Effector memory CD4-positive, alpha-beta T cell (primary cell): Measurements from ENCODE around the gene MIER2.
"Not testable (repeated sequence)": the region's sequence is repeated elsewhere in the genome, so short reads cannot be mapped to it uniquely, and the experiment has no call there.

Experiments
- DNase-seq, 3 donors: peaks; one replicate each; pipeline ENCODE4 v3.0.0-alpha.2; 2020
- H3K27ac ChIP-seq: 2 replicates; pipeline ENCODE4 v1.7.0; 2013; ENCODE audit warnings: mild to moderate bottlenecking, low read length, moderate library complexity; ENCODE audit not compliant: insufficient read depth, poor library complexity, severe bottlenecking
- H3K27me3 ChIP-seq: replicated peaks from 2 replicates; pipeline ENCODE4 v1.7.0; 2013; ENCODE audit warnings: mild to moderate bottlenecking, low read length; ENCODE audit not compliant: insufficient read depth, control insufficient read depth, poor library complexity, severe bottlenecking
- H3K36me3 ChIP-seq: 2 replicates; pipeline ENCODE4 v1.7.0; 2013; ENCODE audit warnings: mild to moderate bottlenecking, low read length, moderate library complexity; ENCODE audit not compliant: control insufficient read depth, insufficient read depth
- H3K4me1 ChIP-seq: 2 replicates; pipeline ENCODE4 v1.7.0; 2013; ENCODE audit warnings: low read length, mild to moderate bottlenecking; ENCODE audit not compliant: control insufficient read depth, insufficient read depth, poor library complexity, severe bottlenecking
- H3K4me3 ChIP-seq: 2 replicates; pipeline ENCODE4 v1.7.0; 2013; ENCODE audit warnings: low read length, low read depth, mild to moderate bottlenecking; ENCODE audit not compliant: insufficient read depth, poor library complexity, severe bottlenecking
- H3K9me3 ChIP-seq: 2 replicates; pipeline ENCODE4 v1.7.0; 2013; ENCODE audit warnings: mild to moderate bottlenecking, low read length, moderate library complexity; ENCODE audit not compliant: control insufficient read depth

The MIER2 gene

DNA sequence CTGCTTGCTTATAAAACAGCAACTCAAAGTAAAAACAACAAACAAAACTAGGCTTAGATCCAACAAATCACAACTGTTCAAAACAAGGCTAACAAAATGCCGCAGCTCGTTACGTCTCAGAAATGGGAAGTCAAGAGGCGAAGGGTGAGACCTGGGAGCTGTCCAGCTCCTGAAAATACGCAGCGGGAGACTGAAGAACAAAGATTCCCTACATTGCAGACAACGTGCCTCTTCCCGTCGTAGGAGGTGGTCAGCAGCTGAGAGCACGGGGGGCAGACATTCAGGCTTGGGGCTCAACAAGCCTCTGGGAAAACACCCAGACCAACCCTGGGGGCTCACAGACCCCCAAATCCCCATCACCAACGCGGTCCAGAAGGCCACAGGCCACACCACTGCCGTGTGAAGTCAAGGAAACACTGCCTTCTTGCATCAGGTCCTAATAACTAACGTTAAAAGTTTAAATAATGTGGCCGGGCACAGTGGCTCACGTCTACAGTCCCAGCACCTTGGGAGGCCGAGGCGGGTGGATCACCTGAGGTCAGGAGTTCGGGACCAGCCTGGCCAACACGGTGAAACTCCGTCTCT lies 66.9 kb downstream of the MIER2 start:
- Histone ChIP-seq H3K4me3 (no peak overlapping the region), H3K27me3 (peaks cover 4% of the 10 kb centered on the region), H3K9me3 (no peaks in the 10 kb centered on the region), H3K36me3 (no peaks in the 10 kb centered on the region), H3K27ac (no peak overlapping the region), H3K4me1 (no peaks in the 10 kb centered on the region)
- DNase-seq, result no peak

- DNase-seq, result no peak
- Histone ChIP-seq H3K27me3 (peaks cover 4% of the 10 kb centered on the region), H3K27ac (no peak overlapping the region), H3K4me1 (no peaks in the 10 kb centered on the region), H3K4me3 (no peak overlapping the region), H3K36me3 (no peaks in the 10 kb centered on the region), H3K9me3 (no peaks in the 10 kb centered on the region)
Observed at GRCh38 chr19:277131-277530, 67.5 kb downstream of the MIER2 start.

DNA sequence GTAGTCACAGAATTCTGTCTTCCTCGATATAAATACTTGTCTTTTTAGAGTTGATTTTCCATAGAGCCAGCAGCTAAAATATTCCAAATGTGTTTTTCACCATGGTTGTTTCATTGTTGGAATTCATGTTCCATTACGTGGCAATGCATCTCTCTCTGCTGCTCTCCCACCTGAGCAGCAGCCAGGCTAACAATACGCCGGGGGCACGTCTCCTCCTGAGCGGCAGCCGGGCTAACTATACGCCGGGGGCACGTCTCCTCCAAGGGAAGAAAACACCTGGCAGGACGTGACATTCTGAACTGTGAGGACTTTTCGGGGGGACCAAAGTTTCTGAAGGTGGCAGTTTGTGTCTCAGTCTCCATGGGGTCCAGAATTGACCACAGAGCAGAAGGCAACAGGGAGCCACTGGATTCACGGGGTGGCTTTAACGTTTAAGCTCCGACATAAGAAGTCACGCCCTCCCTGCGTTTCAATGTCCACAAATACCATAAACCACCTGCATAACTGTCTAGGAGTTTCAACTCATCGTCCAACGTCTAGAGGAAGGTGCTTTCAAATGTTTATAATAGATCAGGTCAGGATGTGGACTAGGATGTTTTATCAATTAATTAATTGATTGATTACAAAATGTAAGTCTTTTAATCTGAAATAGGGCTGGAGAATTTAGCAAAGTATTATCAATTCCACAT lies 68.5 kb downstream of the MIER2 start:
- Histone ChIP-seq H3K27me3 (no peaks in the 10 kb centered on the region), H3K36me3 (no peaks in the 10 kb centered on the region), H3K9me3 (no peaks in the 10 kb centered on the region), H3K4me1 (no peaks in the 10 kb centered on the region), H3K27ac (no peak overlapping the region), H3K4me3 (no peak overlapping the region)
- DNase-seq, result no peak

DNA sequence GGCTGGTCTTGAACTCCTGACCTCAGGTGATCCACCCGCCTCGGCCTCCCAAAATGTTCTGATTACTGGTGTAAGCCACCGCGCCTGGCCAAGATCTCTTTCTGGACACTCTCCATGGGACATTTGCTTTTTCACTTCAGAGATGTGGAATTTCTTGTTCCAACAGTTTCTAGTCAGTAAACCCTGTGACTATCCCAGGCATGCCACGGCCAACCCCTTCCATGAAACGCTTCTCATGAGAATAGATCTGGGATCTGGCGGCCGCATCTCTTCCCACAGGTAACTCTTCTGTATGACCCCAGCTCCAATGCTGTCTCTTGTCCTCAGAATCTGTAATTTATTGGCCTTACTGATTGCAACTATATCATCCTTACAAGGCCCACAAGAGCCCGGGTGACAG lies 69.6 kb downstream of the MIER2 start:
- Histone ChIP-seq H3K4me1 (no peaks in the 10 kb centered on the region), H3K27me3 (no peaks in the 10 kb centered on the region), H3K4me3 (no peak overlapping the region), H3K36me3 (no peaks in the 10 kb centered on the region), H3K9me3 (no peaks in the 10 kb centered on the region), H3K27ac (no peak overlapping the region)
- DNase-seq, result no peak

- Histone ChIP-seq H3K27me3 (no peaks in the 10 kb centered on the region), H3K9me3 (no peaks in the 10 kb centered on the region), H3K36me3 (no peaks in the 10 kb centered on the region), H3K4me1 (no peaks in the 10 kb centered on the region), H3K27ac (no peak overlapping the region), H3K4me3 (no peak overlapping the region)
- no peak for DNase-seq
Observed at GRCh38 chr19:273393-273792, 71.2 kb downstream of the MIER2 start.

DNA sequence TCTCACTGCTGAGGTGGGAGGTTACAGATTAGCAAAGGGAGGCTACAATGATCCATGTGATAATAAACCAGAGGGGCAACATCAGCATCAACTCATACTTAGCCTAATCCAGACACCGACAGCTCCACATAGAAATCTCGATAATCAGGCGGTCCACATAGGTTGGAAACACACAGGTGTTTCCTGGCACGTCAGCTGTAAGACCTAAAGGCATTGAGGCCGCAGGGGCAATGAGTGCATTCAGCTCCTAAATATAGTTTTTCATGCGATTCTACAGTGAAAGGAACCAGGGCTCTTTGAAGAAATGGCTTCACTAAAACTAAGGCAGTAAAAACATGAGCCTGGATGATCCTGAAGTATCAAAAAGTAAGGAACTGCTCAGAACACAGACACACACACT lies 72.7 kb downstream of the MIER2 start:
- Histone ChIP-seq H3K27me3 (peaks cover 3% of the 10 kb centered on the region), H3K9me3 (no peaks in the 10 kb centered on the region), H3K36me3 (no peaks in the 10 kb centered on the region), H3K27ac (no peak overlapping the region), H3K4me3 (no peak overlapping the region), H3K4me1 (no peaks in the 10 kb centered on the region)
- no peak for DNase-seq

- H3K4me3 ChIP-seq, H3K27ac ChIP-seq, DNase-seq, H3K4me1 ChIP-seq, H3K9me3 ChIP-seq, H3K27me3 ChIP-seq, H3K36me3 ChIP-seq: not testable (repeated sequence)
Observed at GRCh38 chr19:270766-271318, 73.8 kb downstream of the MIER2 start.

DNA sequence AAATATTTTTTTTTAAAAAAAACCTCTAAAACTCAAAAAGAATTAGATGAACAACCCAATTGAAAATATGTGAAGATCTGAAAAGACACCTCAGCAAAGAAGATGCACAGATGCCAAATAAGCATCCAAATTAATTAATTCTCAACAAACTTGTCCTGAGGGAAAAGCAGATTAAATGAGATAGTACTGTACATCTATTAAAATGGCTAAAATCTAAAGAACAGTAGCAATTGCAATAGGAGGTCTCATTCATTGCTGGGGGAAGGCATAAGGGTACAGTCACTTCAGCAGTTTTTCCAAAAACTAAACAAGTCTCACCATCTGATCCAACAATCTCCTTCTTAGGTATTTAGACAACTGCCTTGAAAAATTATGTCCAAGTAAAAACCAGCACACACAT lies 75.4 kb downstream of the MIER2 start:
- H3K27ac ChIP-seq, result no peak overlapping the region
- no peaks in the 10 kb centered on the region for H3K4me1 ChIP-seq
- H3K27me3 ChIP-seq, result peaks cover 3% of the 10 kb centered on the region
- no peak for DNase-seq
- no peaks in the 10 kb centered on the region for H3K9me3 ChIP-seq
- H3K36me3 ChIP-seq, result no peaks in the 10 kb centered on the region
- no peak overlapping the region for H3K4me3 ChIP-seq

DNA sequence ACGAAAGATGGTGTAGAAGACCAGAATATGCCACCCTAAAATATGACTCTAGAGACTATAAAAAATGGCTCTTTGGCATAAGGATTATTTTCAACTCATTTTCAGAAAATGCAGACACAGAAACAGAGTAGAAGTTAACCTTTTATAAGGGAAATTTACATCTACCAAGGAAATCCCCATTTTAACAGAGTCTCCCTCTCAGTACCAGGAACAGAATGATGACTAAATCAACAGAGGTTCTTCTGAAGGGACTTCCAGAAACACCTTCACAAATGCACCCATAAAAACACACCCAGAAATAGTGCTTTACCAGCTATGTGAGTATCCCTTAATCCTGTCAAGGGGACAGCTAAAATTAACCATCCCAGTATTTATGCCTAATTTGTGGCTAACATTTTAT lies 82.5 kb downstream of the MIER2 start:
- H3K27me3 ChIP-seq, result no peaks in the 10 kb centered on the region
- no peak for DNase-seq

GRCh38 chr19:256804-257203 lies 87.8 kb downstream of the MIER2 start:
- not testable (repeated sequence) for DNase-seq, H3K4me3 ChIP-seq, H3K9me3 ChIP-seq, H3K27ac ChIP-seq, H3K36me3 ChIP-seq, H3K4me1 ChIP-seq, H3K27me3 ChIP-seq

More for the DNA sequence above, 82.5 kb downstream of the MIER2 start:
- Histone ChIP-seq H3K4me3 (no peak overlapping the region), H3K27ac (no peak overlapping the region), H3K36me3 (no peaks in the 10 kb centered on the region), H3K9me3 (no peaks in the 10 kb centered on the region), H3K4me1 (no peaks in the 10 kb centered on the region)
